Mesendoderm (in vitro differentiated cells): Measurements from ENCODE around the gene GPR152.

ENCODE experiments used
- DNase-seq: peaks from one replicate; pipeline ENCODE4 v3.0.0; 2013
- H2AK5ac ChIP-seq: 2 replicates; pipeline ENCODE4 v1.6.1; 2013; ENCODE audit warnings: low read length, inconsistent platforms
- H2BK120ac ChIP-seq: 2 replicates; pipeline ENCODE4 v1.6.1; 2013; ENCODE audit warnings: low read depth, mild to moderate bottlenecking, low read length, moderate library complexity, mixed read lengths
- H2BK15ac ChIP-seq: replicated peaks from 2 replicates; pipeline ENCODE4 v1.6.1; 2013; ENCODE audit warnings: low read depth, mild to moderate bottlenecking, moderate library complexity
- H2BK5ac ChIP-seq: 2 replicates; pipeline ENCODE4 v1.6.1; 2013; ENCODE audit warnings: low read length, inconsistent platforms
- H3K18ac ChIP-seq: 2 replicates; pipeline ENCODE4 v1.6.1; 2013; ENCODE audit warnings: mild to moderate bottlenecking, low read length, mixed read lengths
- H3K23ac ChIP-seq: one replicate; pipeline ENCODE4 v1.6.1; 2013; ENCODE audit warnings: low read length
- H3K27ac ChIP-seq: 2 replicates; pipeline ENCODE4 v1.5.1; 2013; ENCODE audit warnings: low read depth, mild to moderate bottlenecking, inconsistent platforms, low read length, moderate library complexity
- H3K27me3 ChIP-seq: 2 replicates; pipeline ENCODE4 v1.6.1; 2013; ENCODE audit warnings: low read length, control low read depth, mild to moderate bottlenecking, inconsistent platforms; ENCODE audit not compliant: insufficient read depth, poor library complexity
- H3K36me3 ChIP-seq: 2 replicates; pipeline ENCODE4 v1.6.1; 2013; ENCODE audit warnings: low read length, inconsistent platforms; ENCODE audit not compliant: control insufficient read depth, insufficient read depth
- H3K4ac ChIP-seq: one replicate; pipeline ENCODE4 v1.6.1; 2013; ENCODE audit warnings: low read depth, mild to moderate bottlenecking, low read length, moderate library complexity
- H3K4me1 ChIP-seq: 2 replicates; pipeline ENCODE4 v1.6.1; 2013; ENCODE audit warnings: low read depth, low read length, inconsistent platforms; ENCODE audit not compliant: control insufficient read depth
- H3K4me2 ChIP-seq: 2 replicates; pipeline ENCODE4 v1.6.1; 2013; ENCODE audit warnings: low read length
- H3K4me3 ChIP-seq: 2 replicates; pipeline ENCODE4 v1.5.1; 2013; ENCODE audit warnings: mild to moderate bottlenecking, low read length
- H3K56ac ChIP-seq: one replicate; pipeline ENCODE4 v1.6.1; 2013; ENCODE audit warnings: low read length
- H3K79me1 ChIP-seq: 2 replicates; pipeline ENCODE4 v1.6.1; 2013; ENCODE audit warnings: low read length, inconsistent platforms
- H3K79me2 ChIP-seq: 2 replicates; pipeline ENCODE4 v1.6.1; 2013; ENCODE audit warnings: mild to moderate bottlenecking, low read length; ENCODE audit not compliant: control insufficient read depth, insufficient read depth
- H3K9ac ChIP-seq: 2 replicates; pipeline ENCODE4 v1.6.1; 2013; ENCODE audit warnings: low read length, inconsistent platforms
- H4K5ac ChIP-seq: one replicate; pipeline ENCODE4 v1.6.1; 2013; ENCODE audit warnings: low read length
- H4K8ac ChIP-seq: one replicate; pipeline ENCODE4 v1.6.1; 2013; ENCODE audit warnings: low read depth, mild to moderate bottlenecking, control low read depth, low read length, moderate library complexity
- WGBS: extraction: QIAGEN DNeasy Blood & Tissue Kit; methylation state at CpG from one replicate; pipeline ENCODE4 v1.1.7; 2013; ENCODE audit warnings: low lambda C conversion rate, missing lambda C conversion rate; ENCODE audit not compliant: insufficient coverage; ENCODE audit errors: extremely low coverage; 5-methylcytosine and 5-hydroxymethylcytosine counted together

GPR152 gene

GRCh38 chr11:67408437-67409200 lies 43.9 kb downstream of the GPR152 start:
- Histone ChIP-seq H3K27me3 (no peaks in the 10 kb centered on the region), H3K4ac (no peak overlapping the region), H3K9ac (no peak overlapping the region), H4K5ac (no peak overlapping the region), H2AK5ac (no peak overlapping the region), H2BK120ac (no peak overlapping the region), H3K4me1 (no peaks in the 10 kb centered on the region), H2BK15ac (no peak overlapping the region), H3K18ac (no peak overlapping the region), H3K23ac (no peak overlapping the region), H3K56ac (no peak overlapping the region), H3K36me3 (no peaks in the 10 kb centered on the region), H2BK5ac (no peak overlapping the region), H3K79me2 (no peaks in the 10 kb centered on the region), H3K27ac (no peak overlapping the region), H3K4me2 (no peak overlapping the region), H3K4me3 (no peak overlapping the region), H4K8ac (no peak overlapping the region), H3K79me1 (no peaks in the 10 kb centered on the region)
- no peak for DNase-seq
- WGBS = no CpG with 5 or more reads among the region's 18 CpGs

GRCh38 chr11:67407688-67408163 lies 44.8 kb downstream of the GPR152 start:
- Histone ChIP-seq H3K4me1 (no peaks in the 10 kb centered on the region), H3K27me3 (no peaks in the 10 kb centered on the region), H3K36me3 (no peaks in the 10 kb centered on the region), H4K5ac (no peak overlapping the region), H3K9ac (no peak overlapping the region), H3K79me2 (no peaks in the 10 kb centered on the region), H2BK120ac (no peak overlapping the region), H4K8ac (no peak overlapping the region), H3K79me1 (no peaks in the 10 kb centered on the region), H3K4me2 (no peak overlapping the region), H3K56ac (no peak overlapping the region), H2AK5ac (no peak overlapping the region), H3K4ac (no peak overlapping the region), H3K23ac (no peak overlapping the region), H3K18ac (no peak overlapping the region), H3K27ac (no peak overlapping the region), H2BK15ac (no peak overlapping the region), H2BK5ac (no peak overlapping the region), H3K4me3 (no peak overlapping the region)
- WGBS = no CpG with 5 or more reads among the region's 12 CpGs
- no peak for DNase-seq

- H2BK120ac ChIP-seq = no peak overlapping the region
- no peak overlapping the region for H3K9ac ChIP-seq
- H3K18ac ChIP-seq = no peak overlapping the region
- H3K4me1 ChIP-seq = no peaks in the 10 kb centered on the region
- H3K27me3 ChIP-seq = no peaks in the 10 kb centered on the region
- H3K79me2 ChIP-seq = no peaks in the 10 kb centered on the region
- no peak overlapping the region for H3K23ac ChIP-seq
- no peak overlapping the region for H3K4me3 ChIP-seq
- WGBS = no CpG with 5 or more reads among the region's 12 CpGs
- no peak overlapping the region for H3K4ac ChIP-seq
- H4K8ac ChIP-seq = no peak overlapping the region
- H2BK5ac ChIP-seq = no peak overlapping the region
- no peak overlapping the region for H3K27ac ChIP-seq
- H3K4me2 ChIP-seq = no peak overlapping the region
- DNase-seq = no peak
- no peak overlapping the region for H3K56ac ChIP-seq
- no peak overlapping the region for H2BK15ac ChIP-seq
- H2AK5ac ChIP-seq = no peak overlapping the region
- H3K79me1 ChIP-seq = no peaks in the 10 kb centered on the region
- H4K5ac ChIP-seq = no peak overlapping the region
- no peaks in the 10 kb centered on the region for H3K36me3 ChIP-seq
Measured at GRCh38 chr11:67406969-67407687, 45.4 kb downstream of the GPR152 start.

GRCh38 chr11:67406420-67406968 lies 46.0 kb downstream of the GPR152 start:
- H3K4ac ChIP-seq = no peak overlapping the region
- no peak overlapping the region for H4K8ac ChIP-seq
- no peak overlapping the region for H2BK15ac ChIP-seq
- no peak for DNase-seq
- no peaks in the 10 kb centered on the region for H3K4me1 ChIP-seq
- no peak overlapping the region for H3K23ac ChIP-seq
- H3K79me2 ChIP-seq = no peaks in the 10 kb centered on the region
- H3K56ac ChIP-seq = no peak overlapping the region
- no peaks in the 10 kb centered on the region for H3K27me3 ChIP-seq
- no CpG with 5 or more reads among the region's 18 CpGs for WGBS
- H3K36me3 ChIP-seq = no peaks in the 10 kb centered on the region
- H2AK5ac ChIP-seq = no peak overlapping the region
- H4K5ac ChIP-seq = no peak overlapping the region
- H3K27ac ChIP-seq = no peak overlapping the region
- H3K9ac ChIP-seq = no peak overlapping the region
- H2BK120ac ChIP-seq = no peak overlapping the region
- no peak overlapping the region for H3K18ac ChIP-seq
- no peak overlapping the region for H3K4me3 ChIP-seq
- no peak overlapping the region for H2BK5ac ChIP-seq
- no peak overlapping the region for H3K4me2 ChIP-seq
- no peaks in the 10 kb centered on the region for H3K79me1 ChIP-seq

GRCh38 chr11:67405688-67406339 lies 46.7 kb downstream of the GPR152 start:
- Histone ChIP-seq H3K27me3 (no peaks in the 10 kb centered on the region), H3K4ac (no peak overlapping the region), H2BK15ac (no peak overlapping the region), H3K56ac (no peak overlapping the region), H4K5ac (no peak overlapping the region), H3K4me2 (no peak overlapping the region), H3K23ac (no peak overlapping the region), H2AK5ac (no peak overlapping the region), H3K36me3 (no peaks in the 10 kb centered on the region), H3K27ac (no peak overlapping the region), H2BK120ac (no peak overlapping the region), H2BK5ac (no peak overlapping the region), H3K4me1 (peaks cover under 1% of the 10 kb centered on the region), H3K18ac (no peak overlapping the region), H4K8ac (no peak overlapping the region), H3K9ac (no peak overlapping the region), H3K79me1 (peaks cover 2% of the 10 kb centered on the region), H3K79me2 (peaks cover 6% of the 10 kb centered on the region), H3K4me3 (no peak overlapping the region)
- DNase-seq = no peak
- no CpG with 5 or more reads among the region's 9 CpGs for WGBS
